ENCODE data around the gene TMEM125. TPM values are rescaled to one million over a fixed set of nuclear protein-coding genes. Genes with fewer than 3 reads are reported as not detected.

The TMEM125 gene
- total RNA-seq (28.7 and 29.8 TPM in 2 replicates), polyA plus RNA-seq (43.1 and 50.3 TPM in 2 replicates)

DNA sequence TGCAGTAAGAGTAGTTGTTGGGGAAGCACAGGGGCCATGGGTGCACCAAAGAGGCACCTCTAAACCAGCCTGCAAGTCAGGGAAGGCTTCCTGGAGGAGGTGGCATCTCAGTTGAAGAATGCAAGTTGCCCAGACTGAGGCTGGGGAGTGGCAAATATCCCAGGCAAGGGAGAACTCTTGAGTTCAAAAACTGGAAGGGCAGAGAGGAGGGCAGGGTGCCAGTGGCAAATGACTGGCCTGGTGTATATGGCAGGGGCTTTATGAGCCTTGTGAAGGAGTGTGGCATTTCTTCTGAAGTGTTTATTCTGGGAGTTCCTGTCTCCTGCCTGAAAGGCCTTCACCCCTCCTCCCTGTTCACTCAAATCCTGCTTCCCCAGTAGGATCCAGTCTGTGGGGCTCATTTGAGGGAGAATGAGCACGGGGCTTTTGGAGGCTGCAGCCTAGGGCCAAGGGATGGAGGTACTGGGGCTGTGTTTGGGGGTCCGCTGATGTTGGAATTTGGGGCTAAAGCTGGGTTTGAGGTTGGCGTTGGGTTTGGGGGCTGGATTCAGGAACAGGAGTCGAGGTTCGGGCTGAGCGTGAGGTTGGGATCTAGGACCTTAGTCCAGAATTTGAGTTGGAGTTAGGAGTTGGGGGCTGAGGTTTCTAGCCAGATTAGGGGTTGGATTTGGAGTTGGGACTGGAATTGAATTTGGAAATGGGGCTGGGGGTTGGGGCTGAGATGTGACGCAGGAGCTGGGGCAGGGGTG is at the start of gene TMEM125:
TMEM125 (plus strand) TSS at position 357 of the 749 bp plus-strand sequence. CDS start 2,740 bp downstream, outside the sequence.
- no peaks in the 10 kb centered on the region for H3K36me3 ChIP-seq (replicated peaks; ENCODE audit: insufficient read depth, low read depth)
- no peaks in the 10 kb centered on the region for H3K9me2 ChIP-seq (replicated peaks; ENCODE audit: insufficient read depth)
- TF ChIP-seq EZH2phosphoT487 (IDR thresholded peaks at IDR 0.05; ENCODE audit: low read depth, severe bottlenecking, unreplicated experiment), result no peak
- TF ChIP-seq, protein P1, sequence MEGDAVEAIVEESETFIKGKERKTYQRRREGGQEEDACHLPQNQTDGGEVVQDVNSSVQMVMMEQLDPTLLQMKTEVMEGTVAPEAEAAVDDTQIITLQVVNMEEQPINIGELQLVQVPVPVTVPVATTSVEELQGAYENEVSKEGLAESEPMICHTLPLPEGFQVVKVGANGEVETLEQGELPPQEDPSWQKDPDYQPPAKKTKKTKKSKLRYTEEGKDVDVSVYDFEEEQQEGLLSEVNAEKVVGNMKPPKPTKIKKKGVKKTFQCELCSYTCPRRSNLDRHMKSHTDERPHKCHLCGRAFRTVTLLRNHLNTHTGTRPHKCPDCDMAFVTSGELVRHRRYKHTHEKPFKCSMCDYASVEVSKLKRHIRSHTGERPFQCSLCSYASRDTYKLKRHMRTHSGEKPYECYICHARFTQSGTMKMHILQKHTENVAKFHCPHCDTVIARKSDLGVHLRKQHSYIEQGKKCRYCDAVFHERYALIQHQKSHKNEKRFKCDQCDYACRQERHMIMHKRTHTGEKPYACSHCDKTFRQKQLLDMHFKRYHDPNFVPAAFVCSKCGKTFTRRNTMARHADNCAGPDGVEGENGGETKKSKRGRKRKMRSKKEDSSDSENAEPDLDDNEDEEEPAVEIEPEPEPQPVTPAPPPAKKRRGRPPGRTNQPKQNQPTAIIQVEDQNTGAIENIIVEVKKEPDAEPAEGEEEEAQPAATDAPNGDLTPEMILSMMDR (IDR thresholded peaks at IDR 0.05; ENCODE audit: poor library complexity), result no peak
- TF ChIP-seq EZH2 (IDR thresholded peaks at IDR 0.05; ENCODE audit: borderline replicate concordance), result no peak
- H3K4me2 ChIP-seq, result peak within 1 kb of the TSS; percentile 81
- H2AFZ ChIP-seq, result peak within 1 kb of the TSS; percentile 44
- no peaks in the 10 kb centered on the region for H3K27me3 ChIP-seq
- peaks cover 12% of the 10 kb centered on the region for H3K4me1 ChIP-seq (ENCODE audit: insufficient read depth)
- no peaks in the 10 kb centered on the region for H4K20me1 ChIP-seq (ENCODE audit: insufficient read depth, poor library complexity, severe bottlenecking)
- peaks cover 5% of the 10 kb centered on the region for H3K79me2 ChIP-seq
- no peaks in the 10 kb centered on the region for H3K9me3 ChIP-seq (ENCODE audit: low read depth)
- 80% methylated on average over 7 of the region's 7 CpGs for WGBS (ENCODE audit: low lambda C conversion rate, missing lambda C conversion rate)
- peak within 1 kb of the TSS; percentile 92 for H3K27ac ChIP-seq
- no peak for DNase-seq (ENCODE audit: low spot score)
- peak within 1 kb of the TSS; percentile 4 for H3K4me3 ChIP-seq

DNA sequence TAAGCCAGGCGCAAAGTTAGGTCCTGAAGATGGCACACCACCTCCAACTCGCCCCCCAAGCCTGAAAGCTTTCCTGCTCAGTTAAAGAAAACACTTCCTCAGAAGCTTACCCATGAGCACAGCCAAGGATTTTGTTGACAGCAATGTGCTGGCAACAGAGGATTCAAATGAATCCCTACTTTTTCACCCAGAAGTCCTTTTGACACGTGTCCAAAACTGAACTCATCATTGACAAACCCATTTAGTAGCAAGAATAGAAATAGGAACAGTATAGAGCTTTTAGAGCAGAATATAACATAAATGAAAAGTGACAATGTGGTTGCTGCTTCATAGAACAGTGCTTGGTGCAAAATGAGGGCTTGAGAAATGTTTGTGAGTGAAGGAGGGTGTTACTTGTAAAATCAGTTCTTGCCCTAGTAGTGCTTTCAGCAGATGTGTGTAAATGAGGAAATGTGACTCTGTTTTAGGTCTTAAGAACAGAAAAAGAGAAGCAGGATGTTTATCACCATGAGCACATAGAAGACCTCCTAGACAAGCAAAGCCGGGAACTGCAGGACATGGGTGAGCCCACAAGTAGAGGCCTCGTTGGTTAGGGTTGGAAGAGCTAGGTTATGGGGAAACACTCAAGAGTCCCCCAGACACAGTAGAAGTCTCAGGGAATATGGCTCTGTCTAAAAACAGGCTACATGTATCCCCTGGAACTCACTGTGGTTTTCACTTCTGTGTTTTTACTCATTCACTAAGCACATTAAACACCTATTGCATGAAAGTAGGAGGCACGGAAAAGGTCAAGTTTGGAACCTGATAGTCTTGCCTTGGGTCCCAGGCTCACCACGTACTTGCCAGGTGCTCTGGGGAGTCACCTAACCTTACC is 48.6 kb upstream of the TMEM125 start:
- no peak overlapping the region for H3K4me3 ChIP-seq
- H2AFZ ChIP-seq, result no peak overlapping the region
- H3K9me2 ChIP-seq (replicated peaks; ENCODE audit: insufficient read depth), result no peaks in the 10 kb centered on the region
- H3K27ac ChIP-seq, result no peak overlapping the region
- H3K27me3 ChIP-seq, result no peaks in the 10 kb centered on the region
- WGBS (ENCODE audit: low lambda C conversion rate, missing lambda C conversion rate), result 80% methylated on average over 7 of the region's 7 CpGs
- no peaks in the 10 kb centered on the region for H4K20me1 ChIP-seq (ENCODE audit: insufficient read depth, poor library complexity, severe bottlenecking)
- no peaks in the 10 kb centered on the region for H3K36me3 ChIP-seq (replicated peaks; ENCODE audit: insufficient read depth, low read depth)
- H3K9me3 ChIP-seq (ENCODE audit: low read depth), result no peaks in the 10 kb centered on the region
- DNase-seq (ENCODE audit: low spot score), result no peak
- H3K4me2 ChIP-seq, result no peak overlapping the region
- no peak for TF ChIP-seq EZH2phosphoT487 (IDR thresholded peaks at IDR 0.05; ENCODE audit: low read depth, severe bottlenecking, unreplicated experiment)
- TF ChIP-seq, protein P1 (IDR thresholded peaks at IDR 0.05; ENCODE audit: poor library complexity), result no peak
- TF ChIP-seq EZH2 (IDR thresholded peaks at IDR 0.05; ENCODE audit: borderline replicate concordance), result no peak
- H3K4me1 ChIP-seq (ENCODE audit: insufficient read depth), result no peaks in the 10 kb centered on the region
- H3K79me2 ChIP-seq, result no peaks in the 10 kb centered on the region

DNA sequence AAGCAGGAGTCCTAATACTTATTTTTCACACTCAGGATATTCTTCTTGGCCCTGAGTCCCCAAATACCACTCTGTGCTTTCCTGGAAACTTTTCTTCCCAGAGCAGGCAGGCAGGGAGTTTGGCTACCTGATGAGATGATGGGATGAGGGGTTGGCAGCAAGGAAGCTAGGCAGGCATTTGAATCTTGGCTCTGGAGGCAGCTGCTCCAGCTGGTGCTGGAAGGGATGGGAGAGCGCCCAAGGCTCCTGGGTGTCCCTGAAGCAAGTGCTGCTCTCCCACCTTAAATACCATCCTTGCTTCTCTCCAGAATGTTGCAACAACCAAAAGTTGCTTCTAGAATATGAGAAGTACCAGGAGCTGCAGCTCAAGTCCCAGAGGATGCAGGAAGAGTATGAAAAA is 48.0 kb upstream of the TMEM125 start:
- Histone ChIP-seq H2AFZ (no peak overlapping the region), H3K9me3 (ENCODE audit: low read depth) (no peaks in the 10 kb centered on the region), H3K27ac (no peak overlapping the region), H3K4me1 (ENCODE audit: insufficient read depth) (no peaks in the 10 kb centered on the region), H3K79me2 (no peaks in the 10 kb centered on the region), H3K4me2 (no peak overlapping the region), H3K27me3 (no peaks in the 10 kb centered on the region), H4K20me1 (ENCODE audit: insufficient read depth, poor library complexity, severe bottlenecking) (no peaks in the 10 kb centered on the region), H3K36me3 (replicated peaks; ENCODE audit: insufficient read depth, low read depth) (no peaks in the 10 kb centered on the region), H3K4me3 (no peak overlapping the region), H3K9me2 (replicated peaks; ENCODE audit: insufficient read depth) (no peaks in the 10 kb centered on the region)
- TF ChIP-seq EZH2 (IDR thresholded peaks at IDR 0.05; ENCODE audit: borderline replicate concordance) (no peak), EZH2phosphoT487 (IDR thresholded peaks at IDR 0.05; ENCODE audit: low read depth, severe bottlenecking, unreplicated experiment) (no peak)
- TF ChIP-seq, protein P1 (IDR thresholded peaks at IDR 0.05; ENCODE audit: poor library complexity), result no peak
- DNase-seq (ENCODE audit: low spot score), result no peak
- 96% methylated on average over 1 of the region's 1 CpG for WGBS (ENCODE audit: low lambda C conversion rate, missing lambda C conversion rate)

All from hepatocyte (in vitro differentiated cells).